HG02938 (cell line): ENCODE data around the gene BSN.
"Not testable (repeated sequence)": the region's sequence is repeated elsewhere in the genome, so short reads cannot be mapped to it uniquely, and the experiment has no call there.

ENCODE experiments used
- ATAC-seq: cut with Tn5 transposase; IDR thresholded peaks from one replicate; pipeline ENCODE4 v1.9.1; 2021; ENCODE audit warnings: mild to moderate bottlenecking, moderate library complexity; ENCODE audit not compliant: unreplicated experiment

The BSN gene

GRCh38 chr3:49533786-49534519 lies 20.3 kb upstream of the BSN start:
- ATAC-seq: no peak

DNA sequence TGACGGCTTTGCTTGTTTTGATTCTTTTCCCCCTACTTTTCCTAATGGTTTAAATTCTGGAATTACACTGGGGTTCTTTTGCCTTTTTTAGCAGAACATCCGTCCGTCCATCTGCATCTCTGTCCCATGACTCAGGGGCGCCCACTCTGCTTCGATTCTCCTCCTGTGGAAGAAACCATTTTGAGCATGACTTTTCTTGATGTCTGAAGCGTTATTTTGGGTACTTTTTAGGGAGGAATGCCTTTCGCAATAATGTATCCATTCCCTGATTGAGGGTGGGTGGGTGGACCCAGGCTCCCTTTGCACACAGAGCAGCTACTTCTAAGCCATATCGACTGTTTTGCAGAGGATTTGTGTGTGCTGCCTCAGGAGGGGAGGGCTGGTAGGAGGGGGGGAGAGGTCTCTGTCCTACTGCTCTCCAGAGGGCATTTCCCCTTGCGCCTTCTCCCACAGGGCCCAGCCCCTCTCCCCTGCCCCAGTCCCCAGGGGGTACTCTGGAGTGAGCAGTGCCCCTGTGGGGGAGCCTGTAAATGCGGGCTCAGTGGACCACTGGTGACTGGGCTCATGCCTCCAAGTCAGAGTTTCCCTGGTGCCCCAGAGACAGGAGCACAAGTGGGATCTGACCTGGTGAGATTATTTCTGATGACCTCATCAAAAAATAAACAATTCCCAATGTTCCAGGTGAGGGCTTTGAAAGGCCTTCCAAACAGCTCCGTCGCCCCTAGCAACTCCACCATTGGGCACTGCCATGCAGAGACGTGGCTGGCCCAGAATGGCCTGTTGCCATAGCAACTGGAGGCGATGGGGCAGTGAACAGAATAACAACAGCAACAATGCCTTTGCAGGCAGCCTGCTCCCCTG lies 19.5 kb upstream of the BSN start:
- no peak for ATAC-seq

DNA sequence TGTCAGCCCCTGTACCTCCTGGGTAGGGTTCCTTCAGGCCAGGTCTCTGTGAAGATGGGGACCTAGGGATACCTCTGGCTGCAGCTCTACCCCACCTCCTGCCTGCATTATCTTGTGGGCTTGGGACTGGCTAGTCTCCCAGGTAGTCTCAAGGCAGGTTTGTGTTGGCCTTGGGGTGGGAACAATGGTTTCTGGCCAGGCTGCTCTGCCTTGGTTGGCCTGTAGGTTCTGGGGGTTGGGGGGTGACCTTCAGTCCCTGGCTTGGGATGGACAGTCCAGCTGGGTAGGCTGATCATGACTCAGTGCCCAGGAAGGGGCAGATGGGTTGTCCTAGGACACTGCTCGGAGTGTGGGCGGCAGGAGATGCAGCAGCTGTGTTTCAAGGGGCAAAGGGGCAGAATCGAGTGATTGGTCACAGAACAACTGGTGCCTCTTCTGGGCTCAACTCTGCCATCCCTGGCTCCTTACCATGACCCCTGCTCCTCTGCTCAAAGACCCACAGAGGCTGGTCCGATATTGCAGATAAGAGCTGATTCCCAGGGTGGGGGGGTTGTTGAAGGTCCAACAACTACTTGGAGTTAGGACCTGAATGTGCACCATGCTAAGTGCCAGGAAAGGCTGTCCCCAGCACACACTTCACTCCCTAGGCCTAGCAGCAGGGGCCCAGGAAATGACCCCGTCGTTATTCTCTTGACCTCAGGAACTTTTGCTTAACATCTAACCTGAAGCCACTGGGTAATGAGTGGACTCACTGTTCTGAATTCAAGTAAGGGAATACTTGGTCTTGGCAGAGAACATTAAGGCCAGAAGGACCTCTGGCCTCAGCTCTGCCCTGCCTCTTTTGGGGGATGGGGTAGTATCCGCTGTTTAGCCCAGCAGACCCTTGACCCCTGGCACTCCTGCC lies 18.1 kb upstream of the BSN start:
- no peak for ATAC-seq

- no peak for ATAC-seq
Measured at GRCh38 chr3:49536875-49537533, 17.3 kb upstream of the BSN start.

GRCh38 chr3:49539659-49540560 lies 14.4 kb upstream of the BSN start:
- peak; percentile 81 for ATAC-seq

DNA sequence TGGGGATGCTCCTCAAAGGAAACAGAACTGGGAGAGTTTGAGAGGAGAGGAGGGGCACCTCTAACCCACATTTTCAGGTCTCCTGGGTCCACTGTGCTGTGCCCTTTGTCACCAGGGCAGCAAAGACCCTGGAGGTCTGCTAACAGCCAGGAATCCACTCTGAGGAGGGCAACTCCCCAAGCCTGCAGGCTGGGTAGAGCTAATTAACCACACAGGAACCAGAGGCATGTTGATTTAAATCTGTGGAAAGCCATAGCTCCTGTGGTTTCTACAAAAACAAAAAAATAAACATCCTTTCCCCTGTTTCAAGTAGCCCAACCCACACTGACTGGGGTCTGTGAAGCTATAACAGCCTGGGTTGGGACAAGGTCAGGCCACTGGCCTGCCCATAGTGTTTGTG lies 2.2 kb upstream of the BSN start:
- no peak for ATAC-seq

DNA sequence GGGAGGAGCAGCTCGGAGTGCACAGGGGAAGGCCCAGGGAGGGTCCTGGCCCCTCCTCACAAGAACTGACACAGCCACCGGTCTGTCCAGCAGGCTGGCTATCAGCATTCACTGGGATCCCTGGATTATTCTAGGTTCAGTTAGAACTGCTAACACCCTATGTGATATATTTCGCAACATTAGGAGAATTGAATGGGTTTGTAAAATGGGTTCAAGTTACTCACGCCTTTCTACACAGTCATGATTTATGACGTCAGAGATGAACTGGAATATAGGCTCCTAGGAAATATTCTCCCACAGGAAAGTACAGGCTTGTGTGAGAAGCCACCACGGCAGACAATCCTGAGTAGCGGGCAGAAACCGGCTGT lies 969 bp upstream of the BSN start:
- ATAC-seq: no peak

DNA sequence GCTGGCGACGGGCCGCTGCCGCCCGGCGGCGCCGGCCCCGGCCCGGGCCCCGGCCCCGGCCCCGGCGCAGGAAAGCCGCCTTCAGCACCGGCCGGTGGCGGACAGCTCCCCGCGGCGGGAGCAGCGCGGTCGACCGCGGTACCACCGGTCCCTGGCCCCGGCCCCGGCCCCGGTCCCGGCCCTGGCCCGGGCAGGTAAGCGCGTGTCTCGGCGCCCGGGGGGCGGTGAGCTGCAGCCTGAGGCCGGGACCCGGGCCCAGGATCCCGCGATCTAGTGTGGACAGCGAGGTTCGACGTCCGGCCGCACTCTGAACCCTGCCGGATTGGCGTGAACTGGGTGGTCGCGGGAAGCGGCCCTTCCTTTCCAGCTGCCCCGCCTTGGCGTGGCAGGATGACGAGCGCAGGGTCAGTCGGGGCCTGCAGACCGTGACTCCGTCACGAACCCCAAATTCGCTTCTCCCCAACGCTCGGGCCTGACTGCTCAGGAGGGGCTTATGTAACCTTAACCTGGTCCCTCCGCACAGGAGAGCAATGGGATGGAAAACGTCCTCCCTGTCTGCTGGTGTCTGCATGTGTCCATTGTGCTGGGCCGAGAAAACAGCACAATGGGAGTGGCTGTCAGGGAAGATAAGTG lies 472 bp downstream of the BSN start:
- ATAC-seq: peak; percentile 49

- ATAC-seq: no peak
Measured at GRCh38 chr3:49556500-49557275, 2.4 kb downstream of the BSN start.

GRCh38 chr3:49563040-49563578 lies 8.8 kb downstream of the BSN start:
- no peak for ATAC-seq

DNA sequence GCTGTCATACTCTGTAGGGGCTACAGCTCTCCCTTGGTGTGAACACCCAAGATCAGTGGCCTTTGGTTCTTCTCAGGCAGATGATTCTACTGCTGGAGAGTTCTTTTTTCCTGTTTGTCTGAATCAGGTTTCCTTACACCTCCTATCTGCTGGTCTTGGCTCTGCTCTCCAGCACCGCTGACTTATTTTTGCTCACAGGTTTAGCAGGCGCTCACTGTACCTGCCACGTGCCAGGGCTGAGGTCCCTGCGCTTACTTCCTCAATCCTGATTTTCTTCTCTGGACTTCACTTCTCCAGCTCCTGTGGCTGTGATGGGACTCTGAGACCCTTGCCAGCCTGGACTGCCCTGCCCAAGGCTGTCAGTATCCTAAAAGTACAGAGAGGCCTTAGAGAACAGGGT lies 9.5 kb downstream of the BSN start:
- ATAC-seq: no peak

GRCh38 chr3:49566312-49566711 lies 12.0 kb downstream of the BSN start:
- ATAC-seq: no peak

GRCh38 chr3:49567406-49567805 lies 13.1 kb downstream of the BSN start:
- ATAC-seq: no peak

- ATAC-seq: no peak
Measured at GRCh38 chr3:49568965-49569364, 14.7 kb downstream of the BSN start.

DNA sequence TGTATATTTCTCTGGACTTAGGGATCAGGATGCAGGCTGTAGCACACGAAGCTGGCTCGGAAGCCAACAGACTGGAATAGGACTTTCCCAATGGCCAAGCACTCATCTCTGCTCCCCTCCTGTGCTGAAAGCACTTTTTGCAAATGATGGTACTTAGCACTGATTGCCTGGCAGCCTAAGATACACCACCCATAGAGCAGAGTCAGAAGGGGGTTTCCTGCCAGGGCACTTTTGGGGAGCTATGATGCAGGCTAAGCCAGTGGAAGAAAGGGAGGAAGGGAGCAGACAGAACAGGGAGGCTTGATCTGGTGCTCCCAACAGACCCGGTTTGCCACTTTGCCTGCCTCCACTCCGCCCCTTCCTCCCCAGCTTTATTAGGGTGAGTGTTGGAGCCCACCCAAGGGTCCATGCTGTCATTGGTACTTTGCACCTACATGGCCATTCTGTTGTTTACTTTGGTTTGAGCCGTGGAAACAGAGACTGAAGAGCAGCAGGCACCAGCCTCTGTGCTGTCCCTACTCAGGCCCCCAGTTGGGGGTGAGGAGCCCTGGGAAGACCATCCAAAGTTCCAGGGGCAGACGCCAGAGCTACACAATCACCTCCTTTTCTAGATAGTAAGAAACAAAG lies 15.9 kb downstream of the BSN start:
- ATAC-seq: no peak

GRCh38 chr3:49582177-49582576 lies 27.9 kb downstream of the BSN start:
- ATAC-seq: no peak

- ATAC-seq: not testable (repeated sequence)
Measured at GRCh38 chr3:49585261-49585755, 31.0 kb downstream of the BSN start.

GRCh38 chr3:49591615-49592014 lies 37.3 kb downstream of the BSN start:
- no peak for ATAC-seq
